GM21717 (cell line): ENCODE results near the gene LRRIQ1.
"Not testable (repeated sequence)": the region's sequence is repeated elsewhere in the genome, so short reads cannot be mapped to it uniquely, and the experiment has no call there.

Source experiments
- ATAC-seq: cut with Tn5 transposase; IDR thresholded peaks from one replicate; pipeline ENCODE4 v1.9.1; 2021; ENCODE audit warnings: mild to moderate bottlenecking, moderate library complexity; ENCODE audit not compliant: unreplicated experiment

The LRRIQ1 gene

GRCh38 chr12:85036234-85036707 is at the start of gene LRRIQ1, which contains the start of gene TSPAN19:
LRRIQ1 (plus strand) TSS chr12:85036351; CDS start chr12:85038177, 1,826 bp downstream.
TSPAN19 (minus strand) TSS chr12:85036277; CDS start chr12:85029946, 6,331 bp downstream.
- peak; percentile 98 for ATAC-seq

GRCh38 chr12:84986586-84986985 is 49.6 kb upstream of the LRRIQ1 start:
- ATAC-seq = no peak

GRCh38 chr12:84994426-84994825 is 41.7 kb upstream of the LRRIQ1 start:
- no peak for ATAC-seq

GRCh38 chr12:84995641-84996040 is 40.5 kb upstream of the LRRIQ1 start:
- ATAC-seq = no peak

- ATAC-seq = no peak
These were observed 39.4 kb upstream of the LRRIQ1 start for GRCh38 chr12:84996759-84997158.

- ATAC-seq = no peak
These were observed 37.8 kb upstream of the LRRIQ1 start for GRCh38 chr12:84998341-84998740.

GRCh38 chr12:85000729-85001128 is 35.4 kb upstream of the LRRIQ1 start:
- ATAC-seq = no peak

- ATAC-seq = no peak
These were observed 33.3 kb upstream of the LRRIQ1 start for GRCh38 chr12:85002778-85003296.

GRCh38 chr12:85004204-85004603 is 31.9 kb upstream of the LRRIQ1 start:
- ATAC-seq = no peak

GRCh38 chr12:85005047-85005446 is 31.1 kb upstream of the LRRIQ1 start:
- ATAC-seq = not testable (repeated sequence)

GRCh38 chr12:85005615-85006014 is 30.5 kb upstream of the LRRIQ1 start:
- ATAC-seq = no peak

GRCh38 chr12:85006206-85006605 is 29.9 kb upstream of the LRRIQ1 start:
- no peak for ATAC-seq

GRCh38 chr12:85007836-85008235 is 28.3 kb upstream of the LRRIQ1 start:
- no peak for ATAC-seq

GRCh38 chr12:85016413-85016812 is 19.7 kb upstream of the LRRIQ1 start:
- no peak for ATAC-seq

GRCh38 chr12:85017133-85017532 is 19.0 kb upstream of the LRRIQ1 start:
- no peak for ATAC-seq

- ATAC-seq = no peak
These were observed 18.5 kb upstream of the LRRIQ1 start for GRCh38 chr12:85017618-85018017.

- ATAC-seq = no peak
These were observed 18.1 kb upstream of the LRRIQ1 start for GRCh38 chr12:85018098-85018497.

- no peak for ATAC-seq
These were observed 6.7 kb upstream of the LRRIQ1 start for GRCh38 chr12:85029456-85029855.

- ATAC-seq = no peak
These were observed 582 bp downstream of the LRRIQ1 start for GRCh38 chr12:85036733-85037132.

- ATAC-seq = no peak
These were observed 5.2 kb downstream of the LRRIQ1 start for GRCh38 chr12:85041395-85041794.

- no peak for ATAC-seq
These were observed 7.7 kb downstream of the LRRIQ1 start for GRCh38 chr12:85043829-85044228.

GRCh38 chr12:85057370-85057963 is 21.3 kb downstream of the LRRIQ1 start:
- peak; percentile 83 for ATAC-seq

GRCh38 chr12:85058339-85058738 is 22.2 kb downstream of the LRRIQ1 start:
- peak; percentile 61 for ATAC-seq
